Neural cell (in vitro differentiated cells): Measurements from ENCODE around the gene DSCAM.

Source experiments
- CTCF ChIP-seq: fragments of 450-650 bp; IDR thresholded peaks from 2 replicates; pipeline ENCODE4 v1.5.1; 2014; ENCODE audit warnings: antibody characterized with exemption, mild to moderate bottlenecking, moderate library complexity; ENCODE audit not compliant: poor library complexity, severe bottlenecking
- TF ChIP-seq, protein P1 (sequence below): IDR thresholded peaks from 2 replicates; pipeline ENCODE4 v1.6.1; 2012; ENCODE audit warnings: borderline replicate concordance

- no peak for TF ChIP-seq CTCF
- TF ChIP-seq, protein P1, sequence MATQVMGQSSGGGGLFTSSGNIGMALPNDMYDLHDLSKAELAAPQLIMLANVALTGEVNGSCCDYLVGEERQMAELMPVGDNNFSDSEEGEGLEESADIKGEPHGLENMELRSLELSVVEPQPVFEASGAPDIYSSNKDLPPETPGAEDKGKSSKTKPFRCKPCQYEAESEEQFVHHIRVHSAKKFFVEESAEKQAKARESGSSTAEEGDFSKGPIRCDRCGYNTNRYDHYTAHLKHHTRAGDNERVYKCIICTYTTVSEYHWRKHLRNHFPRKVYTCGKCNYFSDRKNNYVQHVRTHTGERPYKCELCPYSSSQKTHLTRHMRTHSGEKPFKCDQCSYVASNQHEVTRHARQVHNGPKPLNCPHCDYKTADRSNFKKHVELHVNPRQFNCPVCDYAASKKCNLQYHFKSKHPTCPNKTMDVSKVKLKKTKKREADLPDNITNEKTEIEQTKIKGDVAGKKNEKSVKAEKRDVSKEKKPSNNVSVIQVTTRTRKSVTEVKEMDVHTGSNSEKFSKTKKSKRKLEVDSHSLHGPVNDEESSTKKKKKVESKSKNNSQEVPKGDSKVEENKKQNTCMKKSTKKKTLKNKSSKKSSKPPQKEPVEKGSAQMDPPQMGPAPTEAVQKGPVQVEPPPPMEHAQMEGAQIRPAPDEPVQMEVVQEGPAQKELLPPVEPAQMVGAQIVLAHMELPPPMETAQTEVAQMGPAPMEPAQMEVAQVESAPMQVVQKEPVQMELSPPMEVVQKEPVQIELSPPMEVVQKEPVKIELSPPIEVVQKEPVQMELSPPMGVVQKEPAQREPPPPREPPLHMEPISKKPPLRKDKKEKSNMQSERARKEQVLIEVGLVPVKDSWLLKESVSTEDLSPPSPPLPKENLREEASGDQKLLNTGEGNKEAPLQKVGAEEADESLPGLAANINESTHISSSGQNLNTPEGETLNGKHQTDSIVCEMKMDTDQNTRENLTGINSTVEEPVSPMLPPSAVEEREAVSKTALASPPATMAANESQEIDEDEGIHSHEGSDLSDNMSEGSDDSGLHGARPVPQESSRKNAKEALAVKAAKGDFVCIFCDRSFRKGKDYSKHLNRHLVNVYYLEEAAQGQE: no peak
Measured at GRCh38 chr21:40556442-40556968, 290.5 kb downstream of the DSCAM start.
